Measurements from ENCODE around the gene TFPI.

- TF ChIP-seq, protein P1, sequence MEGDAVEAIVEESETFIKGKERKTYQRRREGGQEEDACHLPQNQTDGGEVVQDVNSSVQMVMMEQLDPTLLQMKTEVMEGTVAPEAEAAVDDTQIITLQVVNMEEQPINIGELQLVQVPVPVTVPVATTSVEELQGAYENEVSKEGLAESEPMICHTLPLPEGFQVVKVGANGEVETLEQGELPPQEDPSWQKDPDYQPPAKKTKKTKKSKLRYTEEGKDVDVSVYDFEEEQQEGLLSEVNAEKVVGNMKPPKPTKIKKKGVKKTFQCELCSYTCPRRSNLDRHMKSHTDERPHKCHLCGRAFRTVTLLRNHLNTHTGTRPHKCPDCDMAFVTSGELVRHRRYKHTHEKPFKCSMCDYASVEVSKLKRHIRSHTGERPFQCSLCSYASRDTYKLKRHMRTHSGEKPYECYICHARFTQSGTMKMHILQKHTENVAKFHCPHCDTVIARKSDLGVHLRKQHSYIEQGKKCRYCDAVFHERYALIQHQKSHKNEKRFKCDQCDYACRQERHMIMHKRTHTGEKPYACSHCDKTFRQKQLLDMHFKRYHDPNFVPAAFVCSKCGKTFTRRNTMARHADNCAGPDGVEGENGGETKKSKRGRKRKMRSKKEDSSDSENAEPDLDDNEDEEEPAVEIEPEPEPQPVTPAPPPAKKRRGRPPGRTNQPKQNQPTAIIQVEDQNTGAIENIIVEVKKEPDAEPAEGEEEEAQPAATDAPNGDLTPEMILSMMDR (IDR thresholded peaks at IDR 0.05) = no peak
- no peak for TF ChIP-seq SIN3A (IDR thresholded peaks at IDR 0.05; ENCODE audit: borderline replicate concordance, insufficient read depth, low read depth, low read length)
Observed at GRCh38 chr2:187543488-187543887, 10.7 kb downstream of the TFPI start.

Measured in Panc1 (cell line).